Fibroblast of villous mesenchyme (primary cell): ENCODE results near the gene CTRB2. TPM values are rescaled to one million over a fixed set of nuclear protein-coding genes. Genes with fewer than 3 reads are reported as not detected.

Experiments used
- DNase-seq: peaks from one replicate; pipeline ENCODE4 v3.0.0-alpha.2; 2010; ENCODE audit warnings: low read depth
- H3K4me3 ChIP-seq: 2 replicates; pipeline ENCODE4 v1.5.1; 2011; ENCODE audit warnings: low read depth, mild to moderate bottlenecking, low read length
- CTCF ChIP-seq: IDR thresholded peaks from 2 replicates; pipeline ENCODE4 v1.5.1; 2012; ENCODE audit warnings: low read depth, mild to moderate bottlenecking, low read length; ENCODE audit not compliant: insufficient read depth
- total RNA-seq: library from RNA; depleted of rRNA; stranded (reverse); fragments of >200 nt; gene quantifications from 2 replicates; pipeline ENCODE4 v1.2.3, GENCODE V29; 2012

The CTRB2 gene
- total RNA-seq, 1 donor = not detected

DNA sequence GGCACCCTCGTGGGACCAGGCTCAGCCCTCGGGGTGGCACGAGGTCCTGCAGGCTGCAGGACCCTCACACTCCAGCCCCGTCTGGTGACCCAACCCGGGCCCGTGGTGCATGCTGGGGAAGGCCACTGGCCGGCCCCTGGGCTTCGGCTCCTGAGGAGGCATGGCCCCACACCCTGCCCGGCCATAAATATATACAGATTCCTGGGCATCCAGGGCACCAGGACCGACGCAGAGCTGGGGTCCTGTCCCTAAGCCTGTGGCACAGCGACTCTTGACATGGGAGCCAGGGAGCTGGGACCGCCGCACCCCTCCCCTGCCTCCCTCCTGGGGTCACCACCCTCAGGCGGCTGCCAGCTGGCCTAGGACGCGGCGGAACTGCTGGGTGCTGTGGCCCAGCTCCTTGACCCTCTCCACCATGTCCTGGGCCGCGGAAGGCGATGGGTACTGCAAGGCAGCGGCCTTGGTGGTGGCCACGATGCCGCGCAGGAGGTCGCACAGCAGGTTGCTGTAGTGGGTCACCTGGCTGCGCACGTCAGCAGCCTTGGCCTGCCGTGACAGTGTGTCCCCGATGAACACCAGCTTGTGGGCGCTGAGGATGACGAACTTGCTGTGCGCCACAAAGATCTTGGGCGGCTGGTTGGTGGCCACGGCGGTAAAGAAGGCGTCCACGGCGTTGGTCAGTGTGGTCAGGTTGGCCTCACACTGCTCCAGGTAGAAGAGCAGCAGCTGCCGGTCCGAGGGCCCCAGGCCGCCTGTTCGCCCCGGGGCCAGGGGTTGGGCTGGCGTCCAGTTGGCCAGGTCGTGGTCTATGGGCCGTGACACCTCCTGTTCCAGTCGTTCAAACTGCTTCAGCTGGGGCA lies 22.4 kb upstream of the CTRB2 start:
- TF ChIP-seq CTCF = no peak
- no peak overlapping the region for H3K4me3 ChIP-seq
- DNase-seq = no peak

GRCh38 chr16:75228143-75228976 lies 21.4 kb upstream of the CTRB2 start:
- no peak overlapping the region for H3K4me3 ChIP-seq
- DNase-seq = no peak
- TF ChIP-seq CTCF = no peak

DNA sequence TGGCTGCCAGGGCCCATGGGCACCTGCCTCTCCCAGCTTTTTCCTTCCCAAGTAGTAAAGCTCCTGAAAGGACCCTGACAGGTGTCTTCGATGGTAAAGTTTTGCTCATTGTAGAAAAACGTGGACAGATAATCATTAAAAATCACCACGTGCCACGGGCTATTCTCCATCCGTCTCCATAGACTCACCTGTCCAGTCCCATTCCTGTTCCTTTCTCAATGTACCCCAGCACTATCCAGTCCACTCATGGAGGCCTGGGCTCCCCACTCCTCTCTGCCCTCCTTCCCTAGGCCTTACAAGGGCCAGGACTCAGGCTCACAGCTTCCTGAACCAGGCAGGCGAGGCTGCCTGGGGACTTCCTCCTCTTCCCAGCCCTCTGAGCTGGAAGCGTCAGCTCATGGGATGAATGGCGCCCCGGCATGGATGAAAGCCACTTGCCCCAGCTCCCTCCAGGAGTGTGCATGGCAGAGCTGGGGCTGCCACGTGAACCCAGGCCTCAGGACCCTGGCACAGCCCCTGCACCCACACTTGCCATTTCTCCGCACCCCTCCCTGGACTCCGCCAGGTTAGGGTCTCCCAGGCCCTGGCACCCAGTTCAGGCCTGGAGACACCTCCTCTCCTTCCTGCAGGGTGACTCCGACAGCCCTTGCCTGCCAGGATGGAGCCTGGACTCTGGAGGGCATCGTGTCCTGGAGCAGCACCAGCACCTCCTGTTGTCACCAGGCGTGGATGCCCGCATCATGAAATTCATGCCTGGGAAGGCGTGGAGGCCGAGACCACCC lies 20.6 kb upstream of the CTRB2 start:
- TF ChIP-seq CTCF = no peak
- no peak overlapping the region for H3K4me3 ChIP-seq
- no peak for DNase-seq

GRCh38 chr16:75226550-75227360 lies 19.8 kb upstream of the CTRB2 start:
- H3K4me3 ChIP-seq = no peak overlapping the region
- DNase-seq = no peak
- no peak for TF ChIP-seq CTCF

DNA sequence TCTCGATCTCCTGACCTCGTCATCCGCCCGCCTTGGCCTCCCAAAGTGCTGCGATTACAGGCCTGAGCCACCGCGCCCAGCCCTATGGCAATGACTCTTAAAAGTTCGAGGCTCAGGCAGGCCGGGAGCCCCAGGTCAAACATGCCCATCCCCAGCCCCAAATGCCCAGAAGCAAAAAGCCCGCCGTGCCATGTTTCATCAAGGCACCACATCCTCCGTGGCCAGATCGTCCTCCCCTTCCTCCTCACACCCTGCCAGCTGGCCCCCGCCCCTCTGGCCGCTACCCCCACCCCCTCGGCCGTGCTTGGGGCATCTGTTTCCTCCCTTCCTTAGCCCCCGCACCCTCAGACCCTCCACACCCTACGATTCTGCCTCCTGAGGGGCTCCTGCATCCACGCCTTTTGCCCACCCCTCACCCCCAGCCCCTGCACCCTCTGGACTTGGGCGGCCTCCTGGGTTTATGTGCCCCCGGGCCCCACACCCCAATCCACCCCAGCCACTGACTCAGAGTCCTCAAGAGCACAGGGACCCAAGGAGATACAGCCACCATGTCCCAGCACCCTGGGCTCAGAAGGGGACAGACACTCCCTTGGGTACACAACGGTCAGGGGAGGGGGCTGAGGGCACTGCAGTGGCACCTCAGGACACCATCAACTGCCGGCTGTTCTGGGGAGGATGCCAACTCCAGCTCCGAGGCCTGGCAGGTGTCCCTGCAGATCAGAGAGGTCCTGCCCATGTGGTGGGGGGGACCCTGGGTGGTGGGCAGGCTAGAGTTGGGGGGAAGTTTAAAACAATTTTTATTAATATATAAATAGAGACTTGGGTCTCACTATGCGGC lies 18.9 kb upstream of the CTRB2 start:
- no peak for DNase-seq
- no peak for TF ChIP-seq CTCF
- no peak overlapping the region for H3K4me3 ChIP-seq
